HG02840 (cell line): ENCODE results near the gene ELK4.

Source experiments
- ATAC-seq: cut with Tn5 transposase; IDR thresholded peaks from one replicate; pipeline ENCODE4 v1.9.1; 2021; ENCODE audit warnings: mild to moderate bottlenecking, moderate library complexity, moderate number of reproducible peaks; ENCODE audit not compliant: unreplicated experiment, low FRiP score

Gene ELK4

DNA sequence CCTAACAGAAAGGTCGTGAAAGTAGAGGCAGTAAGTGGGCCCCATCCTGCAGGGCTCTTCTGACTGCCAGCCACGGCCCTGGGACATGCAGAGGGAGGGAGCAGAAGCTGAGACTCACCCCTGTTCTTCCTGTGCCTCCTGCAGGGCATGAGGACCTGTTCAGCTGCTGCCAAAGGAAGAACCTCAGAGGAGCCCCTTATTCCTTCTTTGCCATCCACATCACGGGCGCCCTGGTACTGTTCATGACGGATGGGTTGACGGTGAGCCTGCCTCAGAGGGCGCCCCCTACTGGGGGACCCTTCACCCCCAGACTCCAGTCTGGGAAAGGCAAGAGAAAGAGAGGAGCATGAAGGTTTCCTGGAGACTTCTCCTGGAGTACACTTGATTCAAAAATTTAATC, 47.1 kb downstream of the ELK4 start:
- no peak for ATAC-seq

DNA sequence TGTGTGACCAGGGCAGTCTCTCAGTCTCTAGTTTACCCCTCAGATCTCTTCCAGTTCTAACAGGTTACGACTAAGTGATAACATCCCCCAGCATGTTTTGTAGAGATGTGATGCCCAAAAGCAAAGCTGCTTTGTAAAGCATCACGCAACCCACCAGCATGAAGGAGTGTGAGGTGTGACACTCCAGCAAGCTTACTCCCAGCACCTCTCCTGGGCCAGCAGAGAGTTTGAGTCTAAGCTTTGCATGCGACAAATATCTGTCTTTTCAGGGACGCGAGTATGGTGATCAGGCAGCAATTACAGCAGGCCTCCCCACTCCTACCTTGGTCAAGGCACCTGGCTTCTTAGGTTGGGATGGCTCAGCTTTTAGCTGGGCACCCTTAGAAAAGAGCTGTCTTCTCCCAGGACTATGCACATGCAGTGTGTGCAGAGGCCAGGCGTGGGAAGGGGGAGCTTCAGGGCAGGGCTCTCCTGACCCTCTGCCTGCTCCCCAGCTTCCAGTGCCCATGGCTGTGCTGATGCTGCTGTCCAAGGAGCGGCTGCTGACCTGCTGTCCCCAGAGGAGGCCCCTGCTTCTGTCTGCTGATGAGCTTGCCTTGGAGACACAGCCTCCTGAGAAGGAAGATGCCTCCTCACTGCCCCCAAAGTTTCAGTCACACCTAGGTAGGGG, 48.2 kb downstream of the ELK4 start:
- ATAC-seq = no peak

DNA sequence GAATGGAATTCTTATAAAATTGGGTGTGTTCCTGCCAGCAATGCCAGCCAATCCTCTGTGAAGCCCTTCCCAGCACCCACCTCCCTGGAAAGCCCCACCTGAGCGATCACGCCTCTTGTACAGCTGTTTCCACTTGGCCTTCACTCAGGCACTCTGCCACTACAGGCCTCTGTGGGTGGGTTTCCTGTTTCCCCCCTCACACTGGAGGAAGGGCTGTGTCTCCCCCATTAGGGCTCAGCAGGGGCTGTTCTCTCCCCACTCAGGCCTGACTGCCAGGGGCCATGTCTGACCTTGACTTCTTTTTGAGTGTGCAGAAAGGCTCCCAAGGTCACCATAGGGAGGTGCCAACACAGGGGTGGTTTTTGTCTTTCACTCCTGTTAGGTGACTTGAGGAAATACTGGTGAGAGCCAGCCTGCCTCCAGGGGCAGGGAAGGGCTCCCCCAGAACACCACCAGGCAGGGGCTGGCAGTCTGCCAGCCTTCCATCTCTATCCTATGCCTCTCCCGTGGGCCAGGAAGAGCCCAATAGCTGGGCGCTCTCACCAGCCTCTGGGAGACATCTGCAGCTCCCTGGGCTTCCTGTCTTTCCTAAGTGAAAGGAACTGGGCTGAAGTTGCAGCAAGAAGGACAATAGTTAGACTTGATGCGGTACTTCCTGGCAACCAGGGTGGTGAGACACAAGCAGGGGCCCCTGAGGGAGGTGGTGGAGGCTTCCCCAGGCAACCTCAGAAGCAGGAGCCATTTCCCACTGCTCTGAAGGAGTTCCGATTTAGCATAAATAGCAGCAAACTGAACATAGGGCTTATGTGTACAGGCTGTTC, 49.1 kb downstream of the ELK4 start:
- ATAC-seq = no peak

DNA sequence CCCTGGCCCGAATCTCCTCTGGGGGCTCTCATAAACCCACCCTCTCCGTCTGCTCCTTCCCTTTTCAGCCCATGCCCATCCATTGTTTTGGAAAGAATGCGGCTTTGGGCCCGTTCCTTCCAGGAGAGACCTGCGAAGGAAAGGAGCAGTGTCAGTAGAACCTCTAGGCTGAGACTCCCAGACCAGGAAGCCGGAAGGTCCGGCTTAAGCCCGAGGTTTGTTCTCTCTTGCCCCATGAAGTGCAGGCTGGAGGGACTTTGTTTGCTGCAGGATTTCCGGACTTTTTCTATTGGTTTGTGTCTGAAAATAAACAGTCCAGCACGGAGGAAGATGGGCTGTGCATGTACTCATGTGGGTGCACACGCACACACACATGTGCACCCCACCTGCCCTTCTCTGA, 49.8 kb downstream of the ELK4 start:
- ATAC-seq = no peak

- ATAC-seq = no peak
These were observed 50.4 kb downstream of the ELK4 start for GRCh38 chr1:205581321-205581980.

DNA sequence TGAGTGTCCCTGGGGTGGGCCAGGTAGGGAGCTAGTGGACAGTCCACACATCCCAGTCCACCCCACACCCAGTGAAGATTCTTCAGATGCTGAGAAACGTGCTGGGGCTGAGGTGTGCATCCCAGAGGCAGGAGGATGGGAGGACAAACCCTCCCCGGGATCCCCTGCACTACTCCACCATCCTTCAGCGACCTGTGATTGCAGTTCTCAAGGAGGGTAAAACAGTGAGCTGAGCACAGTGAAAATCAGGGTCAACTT, 51.0 kb downstream of the ELK4 start:
- ATAC-seq = no peak

DNA sequence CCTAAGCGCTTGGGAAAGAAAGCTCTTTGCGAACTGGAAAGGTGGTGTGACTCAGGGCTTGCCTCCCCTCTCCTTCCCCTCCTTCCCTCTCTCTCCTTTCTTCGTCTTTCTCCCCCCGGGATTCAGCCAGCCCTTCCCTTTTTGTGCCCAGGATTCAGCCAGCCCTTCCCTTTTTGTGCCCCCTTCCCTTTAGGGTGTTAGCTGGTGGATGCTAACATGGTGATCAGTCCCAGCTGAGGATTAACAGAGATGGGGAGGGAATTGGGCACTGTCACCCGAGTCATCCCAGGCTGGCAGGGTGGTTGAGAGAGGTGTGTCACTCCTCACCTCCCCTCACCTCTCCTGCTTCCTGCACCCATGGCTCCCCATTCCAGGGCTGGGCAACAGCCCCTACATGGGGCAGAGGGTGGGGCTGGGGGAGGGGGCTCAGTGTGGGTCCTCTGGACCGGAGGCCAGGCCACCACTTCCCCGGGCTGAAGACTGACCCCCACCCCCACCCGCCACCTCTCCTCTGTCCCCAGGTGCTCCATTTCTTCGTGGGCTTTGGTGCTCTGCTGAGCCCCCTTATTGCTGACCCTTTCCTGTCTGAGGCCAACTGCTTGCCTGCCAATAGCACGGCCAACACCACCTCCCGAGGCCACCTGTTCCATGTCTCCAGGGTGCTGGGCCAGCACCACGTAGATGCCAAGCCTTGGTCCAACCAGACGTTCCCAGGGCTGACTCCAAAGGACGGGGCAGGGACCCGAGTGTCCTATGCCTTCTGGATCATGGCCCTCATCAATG, 51.5 kb downstream of the ELK4 start:
- ATAC-seq = no peak

- no peak for ATAC-seq
These were observed 52.1 kb downstream of the ELK4 start for GRCh38 chr1:205579711-205580110.

GRCh38 chr1:205578780-205579571, 52.8 kb downstream of the ELK4 start:
- no peak for ATAC-seq

GRCh38 chr1:205577874-205578658, 53.7 kb downstream of the ELK4 start:
- ATAC-seq = no peak

- no peak for ATAC-seq
These were observed 54.7 kb downstream of the ELK4 start for GRCh38 chr1:205576805-205577761.

DNA sequence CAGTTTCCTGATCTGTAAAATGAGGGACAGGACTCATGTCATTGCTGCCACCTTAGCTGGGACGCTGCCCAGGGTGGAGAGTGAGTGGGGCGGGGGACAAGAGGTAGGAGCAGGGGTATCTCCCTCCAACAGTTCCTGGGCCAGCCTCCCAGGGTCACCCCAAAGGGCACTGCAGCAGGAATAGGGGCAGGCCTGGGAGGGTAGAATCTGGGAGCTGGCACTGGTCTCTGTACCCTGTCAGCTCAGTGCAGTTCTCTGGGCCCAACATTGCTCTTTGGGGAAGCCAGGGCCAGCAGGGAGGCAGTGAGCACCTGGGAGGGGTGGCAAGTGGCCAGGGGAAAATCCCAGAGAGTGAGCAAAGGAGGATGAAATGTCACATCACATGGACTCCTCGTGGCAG, 55.8 kb downstream of the ELK4 start:
- ATAC-seq = no peak

DNA sequence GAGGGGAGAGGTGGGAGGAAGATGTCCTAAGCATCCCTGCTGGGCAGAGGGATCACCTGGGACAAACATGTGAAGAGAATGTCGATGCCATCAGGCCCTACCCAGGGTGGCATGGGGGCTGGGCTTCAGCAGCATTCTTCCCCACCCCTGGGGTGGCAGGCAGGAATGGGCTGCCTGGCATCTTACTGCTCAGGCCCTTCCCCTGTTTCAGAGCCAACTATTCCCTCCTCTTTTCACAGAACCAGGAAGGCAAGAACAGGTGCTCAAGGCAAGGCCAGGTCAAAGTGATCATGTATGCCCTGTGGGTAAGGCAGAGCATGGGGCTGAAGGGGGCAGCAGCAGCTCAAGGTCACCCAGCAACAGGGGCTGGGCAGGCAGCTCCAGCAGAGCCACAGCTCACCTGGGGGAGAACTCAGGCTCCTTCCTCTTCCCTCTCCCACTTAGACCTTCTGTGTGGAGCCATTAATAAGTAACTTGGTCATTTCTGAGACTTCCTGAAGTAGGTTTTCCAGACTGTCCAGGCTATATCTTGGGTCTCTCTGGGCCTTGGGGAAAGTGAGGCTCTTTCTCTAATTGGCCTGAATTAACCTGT, 56.4 kb downstream of the ELK4 start:
- no peak for ATAC-seq

- ATAC-seq = no peak
These were observed 59.4 kb downstream of the ELK4 start for GRCh38 chr1:205572421-205572820.

GRCh38 chr1:205571747-205572146, 60.1 kb downstream of the ELK4 start:
- no peak for ATAC-seq

- no peak for ATAC-seq
These were observed 60.8 kb downstream of the ELK4 start for GRCh38 chr1:205570796-205571537.

- no peak for ATAC-seq
These were observed 61.7 kb downstream of the ELK4 start for GRCh38 chr1:205570173-205570501.
